Progenitor cell of endocrine pancreas (in vitro differentiated cells): ENCODE measurements around the gene KPNA6. TPM values are rescaled to one million over a fixed set of nuclear protein-coding genes. Genes with fewer than 3 reads are reported as not detected.
"Not testable (repeated sequence)": the region's sequence is repeated elsewhere in the genome, so short reads cannot be mapped to it uniquely, and the experiment has no call there.

ENCODE experiments used
- DNase-seq: peaks from one replicate; pipeline ENCODE4 v3.0.0; 2021; ENCODE audit warnings: low spot score; ENCODE audit not compliant: unreplicated experiment
- H3K27ac Mint-ChIP-seq: 2 replicates; pipeline ENCODE4 v1.8.0; 2021; ENCODE audit warnings: mild to moderate bottlenecking, moderate library complexity, mixed read lengths
- H3K27me3 Mint-ChIP-seq: 2 replicates; pipeline ENCODE4 v1.8.0; 2021; ENCODE audit warnings: mixed read lengths
- H3K36me3 Mint-ChIP-seq: 2 replicates; pipeline ENCODE4 v1.8.0; 2022; ENCODE audit warnings: mixed read lengths; ENCODE audit not compliant: insufficient read depth
- H3K4me1 Mint-ChIP-seq: 2 replicates; pipeline ENCODE4 v1.8.0; 2021; ENCODE audit warnings: low read depth, mixed read lengths
- H3K4me3 Mint-ChIP-seq: 2 replicates; pipeline ENCODE4 v1.8.0; 2021; ENCODE audit warnings: low read depth, mild to moderate bottlenecking, moderate library complexity, mixed read lengths
- H3K9me3 Mint-ChIP-seq: 2 replicates; pipeline ENCODE4 v1.8.0; 2021; ENCODE audit warnings: low read depth, mixed read lengths
- CTCF ChIP-seq: fragments of 200-600 bp; sonication (generic); IDR thresholded peaks from one replicate; pipeline ENCODE4 v1.5.0; 2021; ENCODE audit warnings: antibody characterized with exemption, mild to moderate bottlenecking; ENCODE audit not compliant: unreplicated experiment
- total RNA-seq: library from RNA; stranded (reverse); gene quantifications from 2 replicates; pipeline ENCODE4 v1.2.1, GENCODE V29; 2021

The KPNA6 gene
- total RNA-seq, 1 donor from 2014 or later, result 67.0 TPM

DNA sequence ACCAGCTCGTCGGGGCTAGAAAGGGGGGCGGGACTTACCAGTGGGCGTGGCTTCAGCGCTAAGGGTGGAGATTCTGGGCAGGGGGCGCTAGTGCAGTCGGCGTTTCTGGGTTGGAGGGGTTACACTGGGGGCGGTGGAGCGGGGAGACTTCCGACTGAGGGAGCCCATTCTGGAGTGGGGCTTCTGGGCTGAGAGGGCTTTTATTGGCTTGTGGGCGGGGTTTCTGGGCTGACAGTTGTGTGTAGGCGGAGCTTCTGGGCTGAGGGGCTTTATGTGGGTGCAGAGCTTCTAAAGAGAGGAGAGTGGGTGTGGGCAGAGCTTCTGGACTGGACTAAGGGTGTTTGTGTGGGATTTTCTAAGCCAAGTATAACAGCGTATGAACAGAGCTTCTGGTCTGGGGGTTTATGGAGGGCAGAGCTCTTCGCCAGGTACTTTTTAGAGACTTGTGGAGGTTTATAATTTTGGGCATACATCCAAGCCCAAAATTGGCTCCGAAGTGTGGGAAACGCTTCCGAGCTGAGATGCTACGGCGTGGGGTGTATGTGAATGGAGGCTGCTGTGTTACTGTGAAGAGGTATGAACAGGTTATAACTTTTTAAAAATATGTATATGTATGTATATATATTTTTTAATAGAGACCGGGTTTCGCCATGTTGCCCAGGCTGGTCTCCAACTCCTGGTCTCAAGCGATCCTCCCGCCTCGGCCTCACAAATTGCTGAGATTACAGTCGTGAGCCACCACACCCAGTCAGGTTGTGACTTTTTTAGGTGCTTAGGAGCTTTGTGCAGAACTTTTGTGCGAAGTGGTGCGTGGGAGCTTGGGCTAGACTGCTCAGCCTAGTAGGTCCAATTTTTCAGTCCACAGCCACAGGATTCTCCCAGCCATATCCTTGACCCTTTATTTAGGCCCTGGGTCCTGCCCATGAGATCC is 34.3 kb upstream of the KPNA6 start:
- H3K9me3 Mint-ChIP-seq, result no peaks in the 10 kb centered on the region
- H3K36me3 Mint-ChIP-seq, result peaks cover 9% of the 10 kb centered on the region
- H3K4me3 Mint-ChIP-seq, result peak overlapping the region; percentile 77
- H3K27ac Mint-ChIP-seq, result peak overlapping the region; percentile 93
- peak; percentile 46 for TF ChIP-seq CTCF
- peak; percentile 89 for DNase-seq
- H3K27me3 Mint-ChIP-seq, result no peaks in the 10 kb centered on the region
- peaks cover 16% of the 10 kb centered on the region for H3K4me1 Mint-ChIP-seq

- peak overlapping the region; percentile 52 for H3K4me3 Mint-ChIP-seq
- H3K4me1 Mint-ChIP-seq, result peaks cover 15% of the 10 kb centered on the region
- peaks cover 11% of the 10 kb centered on the region for H3K36me3 Mint-ChIP-seq
- TF ChIP-seq CTCF, result no peak
- DNase-seq, result no peak
- H3K27ac Mint-ChIP-seq, result no peak overlapping the region
- no peaks in the 10 kb centered on the region for H3K27me3 Mint-ChIP-seq
- no peaks in the 10 kb centered on the region for H3K9me3 Mint-ChIP-seq
Observed at GRCh38 chr1:32074841-32075240, 33.0 kb upstream of the KPNA6 start.

GRCh38 chr1:32077451-32077850 is 30.4 kb upstream of the KPNA6 start:
- no peak for DNase-seq
- H3K4me1 Mint-ChIP-seq, result peaks cover 8% of the 10 kb centered on the region
- peak overlapping the region; percentile 71 for H3K27ac Mint-ChIP-seq
- TF ChIP-seq CTCF, result no peak
- H3K4me3 Mint-ChIP-seq, result no peak overlapping the region
- H3K27me3 Mint-ChIP-seq, result no peaks in the 10 kb centered on the region
- peaks cover 16% of the 10 kb centered on the region for H3K36me3 Mint-ChIP-seq
- H3K9me3 Mint-ChIP-seq, result no peaks in the 10 kb centered on the region

GRCh38 chr1:32082022-32082421 is 25.8 kb upstream of the KPNA6 start:
- Mint-ChIP-seq H3K27me3 (no peaks in the 10 kb centered on the region), H3K36me3 (peaks cover 29% of the 10 kb centered on the region), H3K9me3 (no peaks in the 10 kb centered on the region), H3K27ac (peak overlapping the region; percentile 49), H3K4me3 (no peak overlapping the region), H3K4me1 (no peaks in the 10 kb centered on the region)
- TF ChIP-seq CTCF, result no peak
- no peak for DNase-seq

GRCh38 chr1:32086381-32086780 is 21.5 kb upstream of the KPNA6 start:
- not testable (repeated sequence) for H3K9me3 Mint-ChIP-seq, H3K4me3 Mint-ChIP-seq, H3K4me1 Mint-ChIP-seq, H3K27ac Mint-ChIP-seq, DNase-seq, H3K27me3 Mint-ChIP-seq
- H3K36me3 Mint-ChIP-seq, result peaks cover 22% of the 10 kb centered on the region

DNA sequence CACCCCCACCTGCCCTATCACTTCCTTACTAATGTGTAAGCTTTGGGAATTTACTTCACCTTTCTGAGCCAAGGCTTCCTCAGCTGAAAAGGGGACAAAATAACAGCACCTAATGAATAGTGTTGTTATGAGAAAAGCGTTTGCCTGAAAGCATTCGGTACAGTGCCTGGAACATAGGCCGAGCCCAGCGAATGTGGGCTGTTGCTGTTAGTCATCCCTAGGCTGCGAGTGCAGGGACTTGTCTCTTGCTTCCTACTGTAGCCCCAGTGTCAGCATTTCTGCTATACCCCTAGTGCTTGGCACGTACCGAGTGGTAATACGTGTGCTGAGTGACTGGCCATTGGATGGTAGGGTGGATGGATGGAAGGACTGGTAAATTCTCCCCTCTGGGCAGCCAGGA is 16.7 kb upstream of the KPNA6 start:
- no peak for DNase-seq
- Mint-ChIP-seq H3K4me1 (no peaks in the 10 kb centered on the region), H3K27ac (no peak overlapping the region), H3K4me3 (no peak overlapping the region), H3K27me3 (no peaks in the 10 kb centered on the region), H3K36me3 (peaks cover 11% of the 10 kb centered on the region), H3K9me3 (no peaks in the 10 kb centered on the region)
- TF ChIP-seq CTCF, result no peak
